GM21390 (cell line): Measurements from ENCODE around the gene TNN.
"Not testable (repeated sequence)": the region's sequence is repeated elsewhere in the genome, so short reads cannot be mapped to it uniquely, and the experiment has no call there.

Experiments
- ATAC-seq: cut with Tn5 transposase; IDR thresholded peaks from one replicate; pipeline ENCODE4 v1.9.1; 2021; ENCODE audit not compliant: unreplicated experiment

Gene TNN

DNA sequence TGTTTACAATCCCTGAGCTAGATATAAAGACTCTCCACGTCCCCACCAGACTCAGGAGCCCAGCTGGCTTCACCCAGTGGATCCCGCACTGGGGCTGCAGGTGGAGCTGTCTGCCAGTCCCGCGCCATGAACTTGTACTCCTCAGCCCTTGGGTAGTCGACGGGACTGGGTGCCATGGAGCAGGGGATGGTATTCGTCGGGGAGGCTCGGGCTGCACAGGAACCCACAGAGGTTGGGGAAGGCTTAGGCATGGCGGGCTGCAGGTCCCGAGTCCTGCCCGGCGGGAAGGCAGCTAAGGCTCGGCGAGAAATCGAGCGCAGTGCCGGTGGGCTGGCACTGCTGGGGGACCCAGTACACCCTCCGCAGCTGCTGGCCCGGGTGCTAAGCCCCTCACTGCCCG lies 34.5 kb downstream of the TNN start:
- ATAC-seq = not testable (repeated sequence)

DNA sequence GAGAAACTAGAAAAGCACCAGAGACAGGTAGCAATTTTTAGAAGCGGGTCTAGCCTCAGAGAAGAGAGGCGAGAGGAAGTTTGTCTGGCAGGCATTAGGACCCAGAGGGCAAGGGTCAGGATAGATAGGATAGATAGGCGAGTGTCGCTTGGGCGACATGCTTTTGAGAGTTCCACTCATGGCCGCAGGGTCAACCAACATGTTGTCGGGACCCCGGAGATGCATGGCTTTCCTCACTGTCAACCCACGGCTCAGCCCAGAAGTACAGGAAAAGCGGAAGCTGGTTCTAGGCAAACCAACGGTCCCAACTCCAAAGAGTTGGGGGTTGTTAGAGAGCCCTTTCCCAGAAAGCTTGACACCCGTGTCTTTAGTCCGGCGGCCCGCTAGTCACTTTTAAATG lies 38.9 kb downstream of the TNN start:
- ATAC-seq = not testable (repeated sequence)

DNA sequence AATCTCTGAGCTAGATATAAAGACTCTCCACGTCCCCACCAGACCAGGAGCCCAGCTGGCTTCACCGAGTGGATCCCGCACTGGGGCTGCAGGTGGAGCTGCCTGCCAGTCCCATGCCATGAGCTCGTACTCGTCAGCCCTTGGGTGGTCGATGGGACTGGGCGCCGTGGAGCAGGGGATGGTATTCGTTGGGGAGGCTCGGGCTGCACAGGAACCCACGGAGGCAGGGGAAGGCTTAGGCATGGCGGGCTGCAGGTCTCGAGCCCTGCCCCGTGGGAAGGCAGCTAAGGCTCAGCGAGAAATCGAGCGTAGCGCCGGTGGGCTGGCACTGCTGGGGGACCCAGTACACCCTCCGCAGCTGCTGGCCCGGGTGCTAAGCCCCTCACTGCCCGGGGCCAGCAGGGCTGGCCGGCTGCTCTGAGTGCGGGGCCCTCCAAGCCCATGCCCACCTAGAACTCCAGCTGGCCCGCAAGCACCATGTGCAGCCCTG lies 40.7 kb downstream of the TNN start:
- ATAC-seq = not testable (repeated sequence)

DNA sequence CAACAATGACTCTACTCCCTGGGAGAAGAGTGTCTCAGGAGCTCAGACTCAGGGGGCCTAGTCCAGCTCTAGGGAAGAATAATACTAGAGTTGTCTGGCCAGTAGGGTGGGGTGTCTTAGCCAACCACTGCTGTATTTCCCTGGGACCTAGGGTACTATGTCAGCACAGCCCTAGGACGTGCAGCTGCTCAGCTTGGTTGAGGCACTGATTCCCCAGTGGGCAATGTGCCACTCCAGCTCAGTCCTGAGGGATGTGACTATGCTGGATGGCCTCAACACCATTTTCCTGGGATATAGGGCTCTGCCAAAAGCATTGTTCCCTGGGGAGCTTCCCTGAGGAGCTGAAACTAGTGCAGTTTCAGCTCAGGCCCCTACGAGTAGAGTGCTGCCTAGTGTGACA lies 47.4 kb downstream of the TNN start:
- ATAC-seq = no peak

DNA sequence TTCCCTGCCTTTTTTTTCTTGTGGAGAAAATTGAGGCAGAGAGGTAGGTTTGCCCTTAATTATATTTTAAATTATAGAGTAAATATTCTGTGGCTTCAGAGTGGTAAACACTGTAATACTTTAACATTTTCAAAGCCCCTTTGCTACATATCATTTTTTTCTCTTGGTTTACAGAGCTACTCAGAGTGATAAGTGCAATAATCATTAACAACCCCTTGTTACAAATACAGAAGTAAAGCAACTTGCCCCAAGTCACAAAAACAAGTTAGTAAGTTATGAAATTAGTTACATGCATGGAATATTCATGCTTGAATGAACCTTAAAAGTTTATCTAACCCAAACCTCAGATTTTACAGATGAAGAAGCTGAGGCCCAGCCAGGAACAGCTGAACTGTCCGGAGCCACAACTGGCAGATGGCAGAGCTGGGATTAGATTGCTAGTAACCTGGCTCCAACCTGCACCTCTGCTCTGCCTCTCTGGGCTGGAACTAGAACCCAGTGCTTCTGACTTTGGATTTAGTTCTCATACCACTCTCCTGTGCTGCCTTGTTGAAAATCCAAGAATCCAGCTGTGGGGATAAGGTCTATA lies 48.7 kb downstream of the TNN start:
- ATAC-seq = no peak

DNA sequence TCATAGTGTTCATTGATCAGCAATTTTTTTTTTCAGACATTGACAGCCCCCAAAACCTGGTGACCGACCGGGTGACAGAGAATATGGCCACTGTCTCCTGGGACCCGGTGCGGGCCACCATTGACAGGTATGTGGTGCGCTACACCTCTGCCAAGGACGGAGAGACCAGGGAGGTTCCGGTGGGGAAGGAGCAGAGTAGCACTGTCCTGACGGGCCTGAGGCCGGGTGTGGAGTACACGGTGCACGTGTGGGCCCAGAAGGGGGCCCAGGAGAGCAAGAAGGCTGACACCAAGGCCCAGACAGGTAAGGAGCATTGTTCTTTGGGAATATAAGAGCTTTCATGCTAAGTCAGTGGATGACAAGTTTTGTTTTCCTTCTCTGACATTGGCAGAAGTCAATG lies 49.3 kb downstream of the TNN start:
- ATAC-seq = no peak

DNA sequence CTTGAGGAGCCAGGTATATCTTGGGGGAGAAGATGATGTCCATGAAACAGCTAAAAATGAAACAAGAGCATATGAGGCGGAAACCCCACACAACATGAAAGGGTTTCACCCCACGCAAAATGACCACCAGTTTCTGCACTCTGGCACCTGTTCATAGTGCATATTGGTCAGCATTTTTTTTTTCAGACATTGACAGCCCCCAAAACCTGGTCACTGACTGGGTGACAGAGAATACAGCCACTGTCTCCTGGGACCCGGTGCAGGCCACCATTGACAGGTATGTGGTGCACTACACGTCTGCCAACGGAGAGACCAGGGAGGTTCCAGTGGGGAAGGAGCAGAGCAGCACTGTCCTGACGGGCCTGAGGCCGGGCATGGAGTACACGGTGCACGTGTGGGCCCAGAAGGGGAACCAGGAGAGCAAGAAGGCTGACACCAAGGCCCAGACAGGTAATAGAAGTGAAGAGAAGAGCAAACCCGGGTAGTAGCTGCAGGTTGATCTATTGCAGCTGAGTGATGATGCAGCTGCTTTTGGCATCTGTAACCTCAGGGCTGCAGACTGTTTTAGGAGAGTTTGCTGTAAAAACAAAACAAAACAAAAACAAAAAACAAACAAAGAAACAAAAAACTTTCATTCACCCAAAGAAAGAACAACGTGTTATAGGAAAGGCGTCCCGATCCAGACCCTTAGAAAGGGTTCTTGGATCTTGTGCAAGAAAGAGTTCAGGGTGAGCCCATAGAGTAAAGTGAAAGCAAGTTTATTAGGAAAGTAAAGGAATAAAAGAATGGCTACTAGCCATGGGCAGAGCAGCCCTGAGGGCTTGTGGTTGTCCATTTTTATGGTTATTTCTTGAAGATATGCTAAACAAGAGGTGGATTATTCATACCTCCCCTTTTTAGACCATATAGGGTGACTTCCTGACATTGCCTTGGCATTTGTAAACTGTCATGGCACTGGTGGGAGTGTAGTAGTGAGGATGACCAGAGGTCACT lies 51.0 kb downstream of the TNN start:
- ATAC-seq = no peak

DNA sequence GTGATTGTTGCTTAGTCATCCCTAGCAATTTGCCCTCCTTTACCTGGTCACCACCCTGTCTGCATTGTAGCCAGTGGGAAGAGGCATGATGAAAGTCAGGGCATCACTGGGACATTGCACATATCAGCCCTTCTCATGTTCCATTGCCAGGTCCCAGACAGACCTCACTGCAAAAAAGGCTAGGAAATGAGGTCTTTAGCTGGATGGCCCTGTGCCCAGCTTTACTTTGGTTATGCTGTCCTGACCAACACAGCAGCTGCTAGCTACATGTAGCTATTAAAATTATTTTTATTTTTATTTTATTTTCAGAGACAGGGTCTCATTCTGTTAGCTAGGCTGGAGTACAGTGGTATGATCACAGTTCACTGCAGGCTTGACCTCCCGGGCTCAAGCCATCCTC lies 52.9 kb downstream of the TNN start:
- no peak for ATAC-seq

DNA sequence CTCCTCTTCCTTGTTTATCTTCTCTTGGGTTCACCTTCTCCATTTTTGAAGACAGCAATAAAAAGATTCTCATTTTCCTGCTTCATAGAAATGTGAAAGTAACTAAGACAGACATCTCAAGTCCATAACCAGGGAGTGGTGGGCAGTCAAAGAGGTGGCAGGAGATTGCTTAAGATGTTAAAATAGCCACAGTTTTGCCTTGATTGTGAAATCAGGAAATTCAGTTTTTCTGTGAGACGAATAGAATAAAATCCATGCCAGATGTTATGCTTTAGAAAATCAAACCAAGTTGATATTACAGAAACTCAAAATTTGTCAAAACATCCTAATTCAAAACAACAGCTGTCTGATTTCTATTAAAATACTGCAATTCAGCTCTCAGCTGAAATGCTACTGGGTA lies 57.2 kb downstream of the TNN start:
- no peak for ATAC-seq

DNA sequence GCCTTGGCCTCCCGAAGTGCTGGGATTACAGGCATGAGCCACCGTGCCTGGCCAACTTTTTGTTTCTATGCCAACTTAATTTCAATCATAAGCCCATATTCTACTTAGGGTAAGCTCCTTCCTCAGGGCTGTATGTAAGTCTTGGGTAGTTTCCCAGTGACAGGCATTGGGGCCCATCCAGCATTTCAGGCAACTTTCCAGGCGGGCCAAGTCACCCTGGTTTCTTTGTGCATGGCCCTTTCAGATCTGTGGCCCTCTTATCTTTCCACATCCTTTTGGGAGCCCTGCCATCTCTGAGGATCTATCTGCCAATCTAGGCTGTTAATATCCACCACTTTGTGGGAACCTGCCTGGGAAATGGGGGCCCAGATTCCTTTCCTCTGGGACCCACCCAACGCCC lies 58.7 kb downstream of the TNN start:
- ATAC-seq = no peak

DNA sequence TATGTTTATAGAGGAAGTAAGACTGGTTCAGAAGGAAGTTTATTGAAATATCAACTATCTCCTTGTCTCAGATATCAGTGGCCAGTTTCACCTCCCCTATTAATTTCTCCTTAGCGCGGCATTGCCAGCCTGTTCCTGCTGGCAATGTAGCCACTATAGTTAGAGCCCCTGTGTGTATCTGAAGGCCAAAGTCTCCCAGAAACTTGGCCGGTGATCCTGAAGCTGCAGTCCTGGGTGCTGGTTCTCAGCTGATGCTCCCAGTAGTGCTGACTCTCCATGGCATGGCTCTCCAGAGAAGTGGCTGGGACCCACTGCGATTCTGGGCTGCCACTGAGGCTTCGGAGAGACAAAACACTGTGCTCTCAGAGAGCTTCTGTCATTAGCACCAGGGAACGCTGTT lies 59.9 kb downstream of the TNN start:
- no peak for ATAC-seq

DNA sequence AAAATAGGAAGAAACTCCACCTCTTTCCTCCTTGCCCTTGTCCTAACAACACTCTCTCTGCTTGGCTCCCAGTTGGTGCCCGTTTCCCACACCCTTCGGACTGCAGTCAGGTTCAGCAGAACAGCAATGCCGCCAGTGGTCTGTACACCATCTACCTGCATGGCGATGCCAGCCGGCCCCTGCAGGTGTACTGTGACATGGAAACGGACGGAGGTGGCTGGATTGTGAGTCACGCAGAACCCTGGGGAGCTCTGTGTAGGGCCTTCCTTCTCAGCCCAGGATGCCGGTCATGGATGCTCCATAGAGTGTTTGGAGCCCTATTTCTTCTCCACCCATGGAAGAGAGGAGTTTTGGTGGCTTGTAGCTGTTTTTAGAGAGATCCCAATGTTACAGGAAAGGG lies 60.9 kb downstream of the TNN start:
- no peak for ATAC-seq

DNA sequence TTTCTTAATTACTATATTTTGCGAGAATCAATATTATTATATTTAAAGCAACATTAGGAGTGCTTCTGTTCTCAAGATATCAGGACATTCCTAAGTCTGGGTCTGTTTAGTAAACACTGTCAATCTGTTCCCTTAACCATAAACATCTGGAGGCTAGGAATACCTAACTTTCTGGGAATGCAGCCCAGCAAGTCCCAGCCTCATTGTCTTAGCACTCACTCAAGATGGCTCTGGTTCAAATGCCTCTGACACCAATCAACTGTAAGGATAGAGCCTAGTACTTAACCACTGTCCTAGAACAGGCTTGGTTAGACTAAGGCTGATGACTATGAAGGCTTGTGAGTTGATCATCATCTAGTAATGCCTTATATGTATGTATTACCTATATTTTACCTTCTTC lies 61.5 kb downstream of the TNN start:
- no peak for ATAC-seq

DNA sequence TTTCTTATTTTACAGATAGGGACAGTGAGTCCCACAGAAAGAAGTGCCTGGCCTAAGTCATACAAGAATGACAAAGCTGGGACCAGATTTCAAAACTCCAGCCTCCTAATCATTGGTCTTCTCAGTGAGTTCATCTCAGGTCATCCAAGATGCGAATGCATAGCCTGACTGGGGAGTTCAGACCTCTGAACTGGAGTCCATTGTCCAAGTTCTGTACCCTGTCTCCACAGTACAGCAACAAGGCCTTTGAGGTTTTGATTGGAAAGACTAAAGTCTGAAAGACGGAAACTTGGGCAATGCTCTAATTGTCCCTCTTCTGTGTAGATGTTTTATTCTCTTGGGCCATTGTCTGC lies 62.0 kb downstream of the TNN start:
- no peak for ATAC-seq

DNA sequence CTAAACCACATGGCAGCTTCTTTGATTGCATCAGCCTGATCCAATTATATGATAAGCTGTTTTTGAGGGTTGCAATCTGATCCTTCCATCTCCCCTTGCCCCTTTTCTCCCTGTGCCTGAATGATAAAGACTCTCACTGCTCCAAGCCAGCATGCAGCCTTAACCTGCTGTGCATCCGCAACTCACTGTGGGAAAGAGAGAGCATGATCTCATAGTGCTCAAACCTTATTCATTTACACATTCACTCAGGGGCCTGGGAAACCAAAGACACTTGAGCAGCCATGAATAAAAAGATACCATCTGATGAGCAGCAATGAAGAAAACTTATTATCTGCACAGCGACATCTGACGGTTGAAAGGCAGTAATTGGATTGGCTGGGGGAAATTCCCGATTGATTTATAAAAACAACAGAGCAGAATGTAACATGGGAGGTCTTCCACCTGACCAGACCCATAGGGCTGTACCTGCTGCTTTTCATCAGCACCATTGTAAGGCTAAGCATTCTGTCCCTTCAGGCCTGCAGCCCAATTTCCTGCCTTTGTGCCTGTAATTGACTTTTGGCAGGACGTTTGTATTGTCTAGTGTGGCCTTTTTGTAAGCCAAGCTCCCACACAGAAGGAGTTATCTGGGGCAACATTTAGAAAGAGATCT lies 62.5 kb downstream of the TNN start:
- peak; percentile 29 for ATAC-seq

DNA sequence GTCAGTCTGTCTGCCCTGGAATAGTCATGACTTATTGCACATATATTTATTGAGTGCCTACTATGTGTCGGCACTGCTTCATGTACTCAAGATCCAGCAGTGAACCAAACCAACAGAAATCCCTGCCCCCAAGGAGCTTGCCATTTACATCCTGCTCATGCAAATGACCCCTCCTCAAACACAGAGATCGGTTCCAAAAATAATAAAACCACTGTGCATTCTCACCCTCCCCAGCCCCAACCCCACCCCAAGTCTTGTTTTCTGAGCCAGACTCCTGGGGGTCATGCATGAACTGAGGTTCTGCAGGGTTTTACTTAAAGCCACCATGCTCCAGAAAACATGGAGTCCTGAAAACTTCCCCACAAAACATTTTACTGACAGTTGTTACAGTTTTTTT lies 63.0 kb downstream of the TNN start:
- ATAC-seq = peak; percentile 50

DNA sequence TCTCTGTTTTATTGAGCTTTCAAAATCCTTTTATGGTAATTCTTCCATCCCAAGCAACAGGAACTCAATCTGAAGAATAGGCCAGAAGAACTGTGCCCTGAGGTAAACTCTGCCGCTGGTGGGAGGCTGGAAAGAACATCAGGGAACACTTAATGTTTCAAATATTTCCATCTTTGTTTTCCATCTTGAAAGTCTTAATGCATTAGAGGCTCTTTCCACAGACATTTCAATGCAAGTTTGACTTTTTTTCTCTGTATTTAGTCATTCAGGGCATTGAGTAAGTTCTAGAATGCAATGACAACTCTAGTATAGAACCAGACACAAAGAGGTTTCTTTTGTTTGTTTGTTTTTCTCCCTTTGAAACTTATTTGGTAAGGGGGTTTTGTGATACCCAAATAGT lies 63.5 kb downstream of the TNN start:
- no peak for ATAC-seq

DNA sequence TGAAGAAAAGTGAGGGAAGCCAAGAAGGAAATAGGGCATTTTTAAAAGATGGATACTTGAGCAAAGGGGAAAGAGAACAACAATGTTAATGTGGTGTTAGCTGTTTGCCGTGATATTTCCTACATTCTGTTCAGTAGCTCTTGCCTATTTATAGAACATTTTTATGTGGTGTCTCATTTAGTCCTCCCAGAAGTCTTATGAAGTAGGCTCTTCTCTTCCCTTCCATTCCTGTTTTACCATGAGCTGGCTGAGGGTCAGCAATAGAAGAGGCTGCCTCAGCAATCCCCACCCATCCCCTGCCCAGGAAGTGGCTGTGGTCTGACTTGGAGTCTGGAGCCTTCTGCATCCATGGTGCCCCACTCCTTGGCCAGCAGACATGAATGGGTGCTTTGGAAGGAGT lies 64.8 kb downstream of the TNN start:
- no peak for ATAC-seq

DNA sequence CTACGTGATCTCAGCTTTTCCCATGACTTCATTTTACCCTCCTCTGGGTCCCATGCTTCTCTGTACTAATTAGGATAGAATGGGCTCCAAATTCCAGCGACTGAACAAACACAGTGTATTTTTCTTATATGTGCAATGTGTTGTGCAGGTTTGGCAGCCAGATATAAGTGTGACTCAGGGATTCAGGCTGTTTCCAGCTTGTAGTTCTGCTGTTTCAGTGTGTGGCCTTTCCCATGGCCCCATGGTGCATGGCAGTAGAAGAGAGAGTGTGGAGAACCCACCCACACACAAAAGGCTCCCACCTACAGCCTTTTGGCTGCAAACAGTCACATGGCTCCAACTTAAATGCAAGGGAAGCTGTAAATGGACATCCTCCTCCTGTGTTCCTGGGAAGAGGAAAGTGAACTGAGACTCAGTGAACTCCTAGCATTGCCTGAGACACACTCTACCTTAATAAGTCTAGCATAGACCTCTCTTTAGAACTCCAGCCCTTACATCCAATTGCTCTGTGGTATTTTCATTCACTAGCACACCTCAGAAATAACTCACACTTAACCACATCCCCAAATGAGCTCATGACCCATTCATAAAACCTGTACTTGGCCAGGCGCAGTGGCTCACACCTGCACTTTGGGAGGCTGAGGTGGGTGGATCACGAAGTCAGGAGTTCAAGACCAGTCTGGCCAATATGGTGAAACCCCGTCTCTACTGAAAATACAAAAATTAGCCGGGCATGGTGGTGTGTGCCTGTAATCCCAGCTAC lies 66.2 kb downstream of the TNN start:
- no peak for ATAC-seq

DNA sequence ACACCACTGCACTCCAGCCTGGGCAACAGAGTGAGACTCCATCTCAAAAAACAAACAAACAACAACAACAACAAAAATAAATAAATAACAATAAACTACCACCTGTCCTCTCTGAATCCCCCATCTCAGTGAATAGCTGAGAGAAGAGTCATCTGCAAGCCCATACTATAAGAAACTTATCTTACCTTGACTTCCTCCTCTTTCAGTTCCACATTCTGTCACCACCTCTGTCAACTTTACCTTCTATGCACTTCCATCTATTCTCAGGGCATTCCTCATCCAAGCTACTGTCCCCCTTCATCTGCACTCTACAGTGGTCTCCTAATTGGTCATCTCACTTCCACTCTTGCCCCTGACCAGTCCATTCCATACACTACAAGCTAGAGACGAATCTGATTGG lies 66.9 kb downstream of the TNN start:
- ATAC-seq = peak; percentile 60

DNA sequence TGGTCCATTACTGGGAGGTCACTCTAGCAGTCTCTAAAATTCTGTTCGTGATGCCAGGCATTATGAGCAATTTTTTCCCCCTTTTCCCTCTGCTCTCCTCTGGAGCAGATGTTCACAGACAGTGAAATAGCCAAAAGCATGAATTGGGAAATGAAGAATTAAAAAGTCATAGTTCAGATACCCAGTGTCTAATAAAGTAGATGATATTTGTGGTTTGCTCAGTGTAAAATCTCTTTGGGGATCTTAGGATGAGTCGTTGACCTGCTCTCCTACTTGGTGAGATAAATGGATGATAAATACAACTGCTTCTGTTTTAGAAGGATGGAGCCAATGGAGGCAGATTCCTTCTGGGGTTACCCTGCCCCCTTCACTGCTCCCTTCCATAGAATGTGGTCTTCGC lies 68.6 kb downstream of the TNN start:
- ATAC-seq = no peak
